Endothelial cell of umbilical vein (primary cell): ENCODE results near the gene ATP6V0E2. TPM values are rescaled to one million over a fixed set of nuclear protein-coding genes. Genes with fewer than 3 reads are reported as not detected.

Source experiments
- BruUV-seq: library from RNA; stranded (reverse); fragments of 400-500 nt; replicated peaks from 2 replicates; lab custom pipeline; 2021; lab: Mats Ljungman, UMichigan
- CTCF ChIA-PET: fragments of 300-600, 350-600 bp; sonication (Branson Sonifier 250); formaldehyde crosslinking; loops from one replicate; lab custom pipeline; 2021; ENCODE audit warnings: antibody characterized with exemption, inconsistent platforms; lab: Charles Lee
- POLR2A ChIA-PET: fragments of 300-600, 350-600 bp; sonication (Branson Sonifier 250); formaldehyde crosslinking; loops from one replicate; lab custom pipeline; 2021; ENCODE audit warnings: antibody characterized with exemption, inconsistent platforms; lab: Charles Lee
- DNase-seq: peaks from one replicate; pipeline ENCODE4 v3.0.0-alpha.2; 2011; ENCODE audit warnings: low read depth, low spot score
- FAIRE-seq: peaks from 2 replicates; lab custom pipeline; 2011; peaks lifted over from hg19 to GRCh38; lab: Jason Lieb, UNC
- H2AFZ ChIP-seq: 2 replicates; pipeline ENCODE4 v1.6.0; 2012; ENCODE audit warnings: low read depth, low read length, control low read depth, inconsistent platforms
- H3K27ac ChIP-seq: 2 replicates; pipeline ENCODE4 v1.5.1; 2011; ENCODE audit warnings: low read depth, mild to moderate bottlenecking, control low read depth, low read length, moderate library complexity; ENCODE audit not compliant: insufficient read depth
- H3K27me3 ChIP-seq, 2 experiments: 2 replicates each; pipeline versions ENCODE4 v1.6.0 to v1.6.1; 2011; ENCODE audit warnings: low read length in 2 of 2, mixed read lengths in 1 of 2; ENCODE audit not compliant: control insufficient read depth in 2 of 2, insufficient read depth in 2 of 2
- H3K36me3 ChIP-seq, 2 experiments: 2 replicates in 1 of 2; 3 replicates in 1 of 2; pipeline ENCODE4 v1.5.1; 2011; ENCODE audit warnings: low read length in 2 of 2, mild to moderate bottlenecking in 1 of 2, moderate library complexity in 1 of 2; ENCODE audit not compliant: control insufficient read depth in 2 of 2, insufficient read depth in 2 of 2; ENCODE audit errors: extremely low read depth in 1 of 2
- H3K4me1 ChIP-seq: 3 replicates; pipeline ENCODE4 v1.5.1; 2011; ENCODE audit warnings: mild to moderate bottlenecking, low read length; ENCODE audit not compliant: control insufficient read depth, insufficient read depth; ENCODE audit errors: extremely low read depth
- H3K4me2 ChIP-seq: 2 replicates; pipeline ENCODE4 v1.6.1; 2011; ENCODE audit warnings: low read length, control low read depth, mixed read lengths; ENCODE audit not compliant: insufficient read depth
- H3K4me3 ChIP-seq, 3 experiments: fragments of 200-600 bp in 1 of 3; sonication (generic), shearing (Covaris generic) in 1 of 3; replicated peaks in 1 of 3; 2 replicates each; pipeline ENCODE4 v1.5.1; 2011 to 2016; ENCODE audit warnings: control low read depth in 3 of 3, low read length in 3 of 3, mild to moderate bottlenecking in 2 of 3, inconsistent platforms in 1 of 3, low read depth in 1 of 3, moderate library complexity in 1 of 3; ENCODE audit not compliant: insufficient read depth in 1 of 3
- H3K79me2 ChIP-seq: 2 replicates; pipeline ENCODE4 v1.6.0; 2012; ENCODE audit warnings: low read length, inconsistent platforms; ENCODE audit not compliant: control insufficient read depth, insufficient read depth
- H3K9ac ChIP-seq: replicated peaks from 2 replicates; pipeline ENCODE3; 2011; ENCODE audit warnings: low read length, control low read depth; ENCODE audit not compliant: insufficient read depth; ENCODE audit errors: extremely low read depth
- H3K9me1 ChIP-seq: replicated peaks from 3 replicates; pipeline ENCODE4 v1.6.0; 2011; ENCODE audit warnings: mild to moderate bottlenecking, low read length; ENCODE audit not compliant: control insufficient read depth, insufficient read depth; ENCODE audit errors: extremely low read depth
- H3K9me3 ChIP-seq: replicated peaks from 2 replicates; pipeline ENCODE4 v1.5.1; 2012; ENCODE audit warnings: low read length, inconsistent platforms; ENCODE audit not compliant: control insufficient read depth, insufficient read depth
- H4K20me1 ChIP-seq: replicated peaks from 2 replicates; pipeline ENCODE3; 2011; ENCODE audit warnings: mild to moderate bottlenecking, low read length; ENCODE audit not compliant: control insufficient read depth, insufficient read depth; ENCODE audit errors: extremely low read depth
- CTCF ChIP-seq, 2 donors: IDR thresholded peaks; 1 replicate in 1 of 2; 2 replicates in 1 of 2; pipeline ENCODE4 v1.5.1; 2011; ENCODE audit warnings: low read length in 2 of 2, mild to moderate bottlenecking in 2 of 2, moderate library complexity in 2 of 2, control low read depth in 1 of 2, inconsistent platforms in 1 of 2, low read depth in 1 of 2; ENCODE audit not compliant: insufficient read depth in 1 of 2; ENCODE audit errors: extremely low read depth in 1 of 2
- FOS ChIP-seq: IDR thresholded peaks from 2 replicates; pipeline ENCODE4 v1.6.1; 2011; ENCODE audit warnings: mild to moderate bottlenecking, low read length, moderate library complexity, borderline replicate concordance; ENCODE audit not compliant: insufficient read depth
- POLR2AphosphoS5 ChIP-seq: IDR thresholded peaks from 2 replicates; pipeline ENCODE4 v1.6.1; 2012; ENCODE audit warnings: low read depth, mild to moderate bottlenecking, control low read depth, low read length, moderate library complexity; ENCODE audit not compliant: insufficient read depth
- dilution Hi-C: fragments of 300-500 bp; cut with MboI; formaldehyde crosslinking; loops from one replicate; pipeline ENCODE4 v1.15.0; 2019; ENCODE audit warnings: low sequenced_read_pairs; ENCODE audit not compliant: extremely low pct_ligation_motif_present
- intact Hi-C: fragments of 100-400 bp; cut with micrococcal nuclease; formaldehyde crosslinking; loops from one replicate; pipeline ENCODE4 v1.10.0; 2022
- polyA plus RNA-seq, 4 experiments: library from polyadenylated mRNA; depleted of rRNA in 3 of 4; stranded (reverse) in 3 of 4; unstranded in 1 of 4; fragments of >200 nt; gene quantifications; 2 replicates each; pipeline versions ENCODE4 v1.2.1 to v1.2.3, GENCODE V29; 2011 to 2012; ENCODE audit warnings: missing spikeins in 1 of 4
- total RNA-seq: library from RNA; stranded (reverse); gene quantifications from 2 replicates; pipeline ENCODE4 v1.2.3, GENCODE V29; 2021

ATP6V0E2 gene
- total and polyA plus RNA-seq, 2 donors (not counting 3 experiments of a cell fraction or from before 2014, with no cell fraction given): 27.8 to 36.8 TPM

- no peak overlapping the region for H3K9ac ChIP-seq
- H3K79me2 ChIP-seq: no peaks in the 10 kb centered on the region
- H3K36me3 ChIP-seq: peaks cover 0 to 2% of the 10 kb centered on the region in 2 experiments
- CTCF ChIA-PET: no interaction called here
- DNase-seq (no peak), FAIRE-seq (no peak)
- no peak overlapping the region for H2AFZ ChIP-seq
- no peaks in the 10 kb centered on the region for H3K9me3 ChIP-seq
- H3K27ac ChIP-seq: no peak overlapping the region
- no peak overlapping the region for H3K4me3 ChIP-seq
- H3K9me1 ChIP-seq: no peaks in the 10 kb centered on the region
- no peak for TF ChIP-seq CTCF (IDR thresholded peaks at IDR 0.05; ENCODE audit: extremely low read depth in 1 of 2, insufficient read depth in 1 of 2, low read depth in 1 of 2, low read length in 2 of 2)
- no peak for TF ChIP-seq FOS
- H3K4me2 ChIP-seq: no peak overlapping the region
- dilution Hi-C loops: no loop called here
- no peaks in the 10 kb centered on the region for H3K27me3 ChIP-seq
- POLR2A ChIA-PET: no interaction called here
- no peaks in the 10 kb centered on the region for H4K20me1 ChIP-seq
- no peaks in the 10 kb centered on the region for H3K4me1 ChIP-seq
- intact Hi-C loops: no loop called here
- BruUV-seq: no TSS peak
These were observed 28.4 kb upstream of the ATP6V0E2 start for GRCh38 chr7:149845257-149845980.

- intact Hi-C loops: no loop called here
- Histone ChIP-seq H3K79me2 (no peaks in the 10 kb centered on the region), H3K27me3 (no peaks in the 10 kb centered on the region), H3K4me2 (no peak overlapping the region), H2AFZ (no peak overlapping the region), H4K20me1 (no peaks in the 10 kb centered on the region), H3K9me1 (no peaks in the 10 kb centered on the region), H3K9ac (no peak overlapping the region), H3K4me1 (no peaks in the 10 kb centered on the region), H3K9me3 (no peaks in the 10 kb centered on the region), H3K36me3 (peaks cover 0 to 2% of the 10 kb centered on the region in 2 experiments), H3K4me3 (no peak overlapping the region), H3K27ac (no peak overlapping the region)
- dilution Hi-C loops: no loop called here
- TF ChIP-seq POLR2AphosphoS5: no peak
- POLR2A ChIA-PET: no interaction called here
- CTCF ChIA-PET: no interaction called here
- DNase-seq: no peak
- no peak for FAIRE-seq
- BruUV-seq: no TSS peak
These were observed 27.7 kb upstream of the ATP6V0E2 start for GRCh38 chr7:149846021-149846420.
